Activated CD8-positive, alpha-beta memory T cell treated with anti-CD3 and anti-CD28 coated beads for 1 hour (primary cell): ENCODE results near the gene KCNRG.
"Not testable (repeated sequence)": the region's sequence is repeated elsewhere in the genome, so short reads cannot be mapped to it uniquely, and the experiment has no call there.

ENCODE experiments used
- DNase-seq, 2 donors: peaks; one replicate each; pipeline ENCODE4 v3.0.0-alpha.2; 2020; ENCODE audit warnings: low read depth in 1 of 2; ENCODE audit errors: extremely low read depth in 1 of 2

Gene KCNRG

GRCh38 chr13:50006426-50007135 lies 8.7 kb upstream of the KCNRG start:
- no peak for DNase-seq

GRCh38 chr13:50011461-50011860 lies 3.8 kb upstream of the KCNRG start:
- DNase-seq, result no peak

GRCh38 chr13:50012396-50013169 lies 2.7 kb upstream of the KCNRG start:
- DNase-seq, result no peak

- no peak for DNase-seq
Measured at GRCh38 chr13:50014386-50014785, 858 bp upstream of the KCNRG start.

GRCh38 chr13:50015750-50016149 lies 506 bp downstream of the KCNRG start:
- no peak for DNase-seq

- no peak for DNase-seq
Measured at GRCh38 chr13:50016444-50016843, 1.2 kb downstream of the KCNRG start.

- no peak for DNase-seq
Measured at GRCh38 chr13:50017819-50018218, 2.6 kb downstream of the KCNRG start.

- DNase-seq, result no peak
Measured at GRCh38 chr13:50025436-50025835, 10.2 kb downstream of the KCNRG start.

GRCh38 chr13:50026788-50027473 lies 11.7 kb downstream of the KCNRG start:
- DNase-seq, result no peak

- DNase-seq, result no peak
Measured at GRCh38 chr13:50030315-50030714, 15.1 kb downstream of the KCNRG start.

- no peak for DNase-seq
Measured at GRCh38 chr13:50033725-50034124, 18.5 kb downstream of the KCNRG start.

- DNase-seq, result no peak
Measured at GRCh38 chr13:50037788-50038187, 22.5 kb downstream of the KCNRG start.

GRCh38 chr13:50038266-50038665 lies 23.0 kb downstream of the KCNRG start:
- DNase-seq, result no peak

- no peak for DNase-seq
Measured at GRCh38 chr13:50052478-50052877, 37.2 kb downstream of the KCNRG start.

GRCh38 chr13:50053844-50054243 lies 38.6 kb downstream of the KCNRG start:
- no peak for DNase-seq

- no peak for DNase-seq
Measured at GRCh38 chr13:50055454-50055853, 40.2 kb downstream of the KCNRG start.

- no peak for DNase-seq
Measured at GRCh38 chr13:50060718-50061117, 45.5 kb downstream of the KCNRG start.

GRCh38 chr13:50062336-50062735 lies 47.1 kb downstream of the KCNRG start:
- DNase-seq, result not testable (repeated sequence)

- DNase-seq, result no peak
Measured at GRCh38 chr13:50065712-50066111, 50.5 kb downstream of the KCNRG start.

- DNase-seq, result no peak
Measured at GRCh38 chr13:50068508-50068907, 53.3 kb downstream of the KCNRG start.

GRCh38 chr13:50069261-50069660 lies 54.0 kb downstream of the KCNRG start:
- no peak for DNase-seq

GRCh38 chr13:50070186-50070585 lies 54.9 kb downstream of the KCNRG start:
- DNase-seq, result no peak
